ENCODE measurements around the gene C2orf92.

Gene C2orf92

DNA sequence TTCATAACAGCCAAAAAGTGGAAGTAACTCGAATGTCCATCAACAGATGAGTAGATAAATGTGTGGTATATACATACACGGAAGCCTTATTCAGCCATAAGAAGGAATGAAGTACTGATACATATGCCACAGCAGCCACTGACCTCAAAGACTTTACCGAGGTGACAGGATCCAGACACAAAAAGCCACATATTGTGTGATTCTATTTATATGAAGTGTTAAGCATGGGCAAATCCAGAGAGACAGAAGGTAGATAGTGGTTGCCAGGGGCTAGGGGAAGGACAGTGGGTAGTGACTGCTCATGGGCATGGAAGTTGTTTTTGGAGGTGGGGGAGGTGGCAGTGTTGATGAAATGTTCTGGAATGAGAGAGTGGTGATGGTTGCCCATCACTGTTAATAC, 77.8 kb downstream of the C2orf92 start:
- no peak for DNase-seq

DNA sequence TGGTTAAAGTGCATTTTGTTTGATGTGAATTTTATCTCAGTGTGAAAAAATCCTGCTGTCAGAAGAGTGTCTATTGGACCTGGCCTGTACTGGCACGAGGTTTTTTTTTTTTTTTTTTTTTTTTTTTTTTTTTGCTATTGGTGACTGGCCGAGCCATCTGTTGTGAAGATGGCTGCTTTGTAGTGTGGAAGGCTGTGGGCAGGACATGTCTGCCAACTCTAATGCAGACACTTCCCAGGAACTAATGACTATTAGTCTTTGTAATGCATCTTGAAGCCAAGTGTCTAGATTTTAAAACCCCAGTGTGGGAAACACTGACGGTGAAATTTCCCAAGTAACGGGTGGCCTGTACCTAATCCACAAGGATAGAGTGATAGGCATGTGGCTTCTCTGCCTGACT, 78.2 kb downstream of the C2orf92 start:
- no peak for DNase-seq

DNA sequence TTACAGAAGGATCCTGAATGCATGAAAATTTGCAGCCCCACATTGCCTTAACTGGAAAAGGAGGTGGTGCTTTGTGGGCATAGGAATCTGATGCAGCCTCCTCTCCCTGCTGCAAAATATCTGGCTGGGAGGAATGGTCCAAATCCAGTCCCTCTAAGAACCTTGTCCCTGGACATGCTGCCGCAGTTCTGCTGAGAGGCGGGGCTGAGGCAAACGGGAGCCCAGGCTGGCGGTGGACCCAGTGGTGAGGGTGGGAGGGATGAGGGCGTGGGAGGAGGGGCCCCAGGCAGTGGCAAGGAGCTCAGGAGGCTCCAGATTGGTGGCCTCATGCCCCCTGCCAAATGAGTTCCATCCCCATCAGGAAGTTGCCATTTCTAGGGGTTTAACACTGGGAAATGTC, 80.1 kb downstream of the C2orf92 start:
- no peak for DNase-seq

DNA sequence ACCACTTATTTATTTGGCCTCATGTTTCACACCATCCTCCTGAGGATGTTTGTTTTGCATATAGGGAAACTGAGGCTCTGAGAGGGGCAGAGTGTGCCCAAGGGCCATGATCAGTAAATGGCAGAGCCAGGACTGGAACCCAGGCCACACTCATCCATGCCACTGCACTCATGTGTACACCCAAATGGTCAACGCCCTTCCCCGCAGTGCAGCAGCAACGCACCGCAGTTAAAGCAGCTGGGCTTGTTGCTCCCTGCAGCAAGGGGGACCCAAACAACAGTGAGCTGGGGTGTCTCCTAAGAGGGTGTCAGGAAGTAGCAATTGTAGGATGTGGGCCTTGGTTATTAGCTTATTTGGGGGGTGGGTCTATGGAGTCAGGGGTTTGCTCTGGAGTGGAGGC, 80.5 kb downstream of the C2orf92 start:
- DNase-seq = no peak

DNA sequence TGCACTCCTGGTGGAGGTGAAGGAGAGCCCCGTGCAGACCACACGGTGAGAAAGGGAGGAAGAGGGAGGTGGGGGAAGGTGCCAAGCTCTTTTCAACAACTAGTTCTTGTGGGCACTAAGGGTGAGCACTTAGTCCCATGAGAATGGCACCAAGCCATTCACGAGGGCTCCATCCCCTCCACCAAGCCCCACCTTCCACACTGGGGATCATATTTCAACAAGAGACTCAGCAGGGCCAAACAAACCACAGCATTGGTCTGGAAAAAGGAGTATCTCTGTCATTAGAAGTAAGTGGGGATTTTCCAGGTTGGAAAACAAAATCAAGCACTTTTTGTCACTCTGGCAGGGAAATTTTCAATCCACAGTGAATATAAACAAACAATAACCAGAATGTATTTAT, 82.2 kb downstream of the C2orf92 start:
- DNase-seq = no peak
